Measurements from ENCODE around the gene PLET1.

Gene PLET1

DNA sequence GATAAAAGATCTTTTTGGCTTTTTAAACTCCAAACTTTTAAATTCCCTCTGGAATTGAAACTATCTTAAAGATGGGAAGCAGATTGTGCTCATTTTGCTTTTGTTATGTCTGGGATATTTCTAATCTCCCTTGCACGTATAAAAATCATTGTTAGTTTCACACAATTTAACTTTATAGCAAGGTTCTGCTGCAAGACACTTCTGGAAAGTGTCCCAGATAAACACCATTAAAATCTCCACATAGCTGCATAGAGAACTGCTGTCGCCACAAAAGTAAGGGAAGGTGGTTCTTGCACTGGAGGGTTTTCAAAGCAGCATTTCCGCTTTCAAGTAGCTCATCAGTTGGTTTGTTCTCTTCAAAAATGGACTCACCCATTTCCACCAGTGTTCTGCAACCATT, 22.6 kb downstream of the PLET1 start:
- no peak for DNase-seq (ENCODE audit: low read depth in 2 of 2)

DNA sequence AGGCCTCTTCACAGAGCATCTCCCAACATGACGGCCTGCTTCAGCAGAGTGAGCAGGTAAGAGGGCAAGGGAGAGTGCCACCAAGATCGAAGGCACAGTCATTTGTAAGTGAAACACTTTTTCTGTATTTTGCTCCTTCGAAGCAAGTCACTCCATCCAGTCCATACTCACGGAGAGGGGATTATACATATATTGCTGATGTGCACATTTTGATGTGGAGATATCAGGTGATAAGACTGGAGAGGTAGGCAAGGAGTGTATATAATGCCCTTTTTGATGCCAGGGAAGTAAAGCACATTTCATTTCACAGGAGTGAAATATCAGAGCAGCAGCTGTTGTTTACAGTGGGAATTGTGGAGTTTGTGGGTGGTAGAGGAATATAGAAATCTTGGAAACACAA, 23.2 kb downstream of the PLET1 start:
- no peak for DNase-seq (ENCODE audit: low read depth in 2 of 2)

DNA sequence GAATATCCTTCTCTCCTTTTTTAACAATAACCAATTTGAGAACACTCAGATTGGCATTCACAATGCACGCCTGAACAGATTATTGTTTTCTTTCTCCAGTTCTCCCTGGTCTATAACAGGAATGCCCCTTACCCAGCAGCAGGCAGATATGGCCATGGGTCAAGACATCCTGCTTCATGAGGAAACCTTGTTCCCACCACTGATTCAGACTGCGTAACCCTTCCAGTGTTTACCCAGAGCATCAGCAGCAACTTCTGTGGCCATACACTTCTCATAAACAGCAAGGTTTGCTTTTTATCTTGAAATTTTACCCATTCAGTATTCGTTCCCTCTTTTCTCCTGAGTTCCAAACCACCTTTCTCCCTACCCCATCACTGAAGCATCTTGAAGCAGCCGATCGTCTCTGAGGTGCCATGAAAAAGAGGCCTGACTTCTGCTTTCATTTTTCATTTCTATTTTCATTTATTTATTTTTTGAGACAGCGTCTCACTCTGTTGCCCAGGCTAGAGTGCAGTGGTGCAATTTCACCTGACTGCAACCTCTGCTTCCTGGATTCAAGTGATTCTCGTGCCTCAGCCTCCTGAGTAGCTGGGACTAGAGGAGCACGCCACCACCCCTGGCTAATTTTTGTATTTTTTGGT, 24.8 kb downstream of the PLET1 start:
- no peak for DNase-seq (ENCODE audit: low read depth in 2 of 2)

DNA sequence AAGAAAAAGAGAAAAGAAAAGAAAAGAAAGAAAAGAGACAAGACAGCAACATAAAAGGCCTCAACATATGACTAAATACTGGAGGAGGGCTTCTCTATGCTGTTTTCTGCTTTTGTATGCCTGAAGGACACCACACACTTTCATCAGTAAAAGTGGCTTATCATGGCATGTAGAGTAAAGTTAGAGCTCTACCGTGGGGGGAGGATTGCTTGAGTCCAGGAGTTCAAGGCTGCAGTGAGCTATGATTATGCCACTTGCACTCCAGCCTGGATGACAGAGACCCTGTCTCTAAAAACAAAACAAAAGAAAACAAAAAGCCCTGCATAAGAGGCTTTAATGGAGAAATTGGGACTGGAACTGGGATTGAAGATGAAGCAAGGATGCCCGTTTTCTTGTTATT, 28.7 kb downstream of the PLET1 start:
- DNase-seq (ENCODE audit: low read depth in 2 of 2), result no peak

DNA sequence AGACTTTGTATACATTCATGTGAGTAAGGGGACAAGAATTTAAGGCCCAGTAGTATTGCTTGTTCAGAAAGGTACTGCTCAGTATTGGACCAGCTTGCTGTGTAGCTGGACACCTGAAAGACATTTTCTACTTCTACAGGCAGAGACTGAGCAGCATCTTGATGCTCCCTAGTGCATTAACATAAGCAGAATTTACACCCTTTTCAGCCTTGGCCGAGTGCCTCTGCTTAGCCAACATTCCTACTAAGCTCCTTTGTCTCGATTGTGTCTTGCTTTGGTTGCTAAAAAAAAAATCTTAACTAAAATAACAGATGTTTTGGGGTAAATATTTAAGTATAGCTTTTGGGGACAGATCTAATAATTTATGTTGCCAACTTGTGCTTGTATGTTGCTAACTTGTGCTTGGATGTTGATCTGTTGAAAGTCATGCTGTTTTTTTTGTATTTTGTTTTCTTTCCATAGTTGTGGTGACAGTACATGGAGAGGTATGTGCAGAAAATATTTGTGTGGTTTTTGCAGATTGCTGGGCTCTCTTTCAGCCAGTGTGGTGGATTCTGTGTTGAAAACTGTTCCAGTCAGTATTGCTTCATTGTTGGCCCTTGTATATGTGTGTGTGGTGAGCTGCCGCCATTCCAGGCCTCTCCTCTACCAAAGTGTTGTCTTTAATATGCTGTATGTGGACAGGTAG, 30.8 kb downstream of the PLET1 start:
- no peak for DNase-seq (ENCODE audit: low read depth in 2 of 2)

DNA sequence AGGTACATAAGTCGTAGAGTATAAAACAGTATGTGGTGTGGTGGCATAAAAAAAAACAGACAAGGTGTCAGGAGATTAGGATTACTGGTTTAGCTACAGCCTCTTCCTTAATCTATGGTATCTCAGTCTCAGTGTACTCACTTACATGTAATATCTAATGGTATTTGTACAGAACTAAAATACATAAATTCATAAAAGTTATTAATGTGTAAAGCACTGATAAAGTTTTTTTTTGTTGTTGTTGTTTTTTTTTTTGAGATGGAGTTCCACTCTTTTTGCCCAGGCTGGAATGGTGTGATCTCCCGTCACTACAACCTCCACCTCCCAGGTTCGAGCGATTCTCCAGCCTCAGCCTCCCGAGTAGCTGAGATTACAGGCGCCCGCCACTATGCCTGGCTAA, 31.5 kb downstream of the PLET1 start:
- no peak for DNase-seq (ENCODE audit: low read depth in 2 of 2)

DNA sequence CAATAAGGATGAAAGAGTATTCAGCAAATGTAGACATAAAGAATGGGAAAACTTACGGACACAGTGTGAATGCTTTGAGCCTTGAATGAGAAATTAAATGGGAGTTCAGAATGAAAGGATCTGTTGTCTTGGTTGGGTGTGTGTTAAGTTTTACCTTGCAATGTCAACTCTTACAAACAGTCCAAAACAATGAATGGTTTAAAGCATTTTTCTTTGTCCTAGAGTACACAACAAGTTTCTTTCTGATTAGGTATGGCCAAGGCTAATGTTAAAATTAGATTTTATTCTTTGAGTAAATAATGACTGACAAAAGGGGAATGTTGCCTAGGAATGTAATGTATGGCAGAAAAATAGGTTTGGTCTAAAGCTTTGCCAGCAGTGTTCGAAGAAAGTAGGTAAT, 32.0 kb downstream of the PLET1 start:
- no peak for DNase-seq (ENCODE audit: low read depth in 2 of 2)

DNA sequence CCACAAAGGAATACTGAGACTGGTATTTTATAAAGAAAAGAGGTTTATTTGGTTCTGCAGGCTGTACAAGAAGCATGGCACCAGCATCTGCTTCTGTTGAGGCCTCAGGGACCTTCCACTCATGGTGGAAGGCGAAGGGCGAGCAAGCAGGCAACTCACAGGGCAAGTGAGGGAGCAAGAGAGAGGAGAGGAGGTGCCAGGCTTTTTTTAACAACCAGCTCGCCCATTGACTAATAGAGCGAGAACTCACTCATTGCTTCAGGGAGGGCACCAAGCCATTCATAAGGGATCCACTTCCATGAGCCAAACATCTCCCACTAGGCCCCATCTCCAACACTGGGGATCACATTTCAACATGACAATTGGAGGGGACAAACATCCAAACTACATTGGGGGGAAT, 33.2 kb downstream of the PLET1 start:
- DNase-seq (ENCODE audit: low read depth in 2 of 2), result no peak

DNA sequence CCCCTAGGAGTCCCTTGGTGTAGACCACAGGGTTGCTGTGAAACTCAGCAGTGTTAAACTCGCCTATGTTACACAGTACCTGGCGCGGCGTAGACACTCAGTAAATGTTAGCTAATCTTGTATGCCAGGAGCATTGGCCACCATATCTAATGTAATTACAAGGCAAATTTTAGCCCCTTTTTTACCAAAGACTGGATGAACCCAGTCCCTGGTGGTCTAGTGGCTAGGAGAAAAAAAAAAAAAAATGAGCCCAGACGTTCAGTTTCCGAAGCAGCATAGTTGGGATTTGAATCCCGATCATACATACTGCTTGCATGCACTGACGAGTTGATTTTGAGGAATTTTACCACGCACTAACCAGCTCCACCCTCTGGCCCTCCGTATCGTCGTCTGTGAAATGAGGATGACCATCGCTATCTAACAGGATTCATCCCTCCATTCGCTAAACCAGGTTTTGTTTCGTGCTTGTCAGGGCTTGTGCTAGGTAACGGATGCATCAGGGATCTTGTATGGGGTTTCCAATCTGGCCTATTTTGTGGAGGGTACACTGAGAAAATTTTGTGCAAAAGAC, 33.7 kb downstream of the PLET1 start:
- no peak for DNase-seq (ENCODE audit: low read depth in 2 of 2)

DNA sequence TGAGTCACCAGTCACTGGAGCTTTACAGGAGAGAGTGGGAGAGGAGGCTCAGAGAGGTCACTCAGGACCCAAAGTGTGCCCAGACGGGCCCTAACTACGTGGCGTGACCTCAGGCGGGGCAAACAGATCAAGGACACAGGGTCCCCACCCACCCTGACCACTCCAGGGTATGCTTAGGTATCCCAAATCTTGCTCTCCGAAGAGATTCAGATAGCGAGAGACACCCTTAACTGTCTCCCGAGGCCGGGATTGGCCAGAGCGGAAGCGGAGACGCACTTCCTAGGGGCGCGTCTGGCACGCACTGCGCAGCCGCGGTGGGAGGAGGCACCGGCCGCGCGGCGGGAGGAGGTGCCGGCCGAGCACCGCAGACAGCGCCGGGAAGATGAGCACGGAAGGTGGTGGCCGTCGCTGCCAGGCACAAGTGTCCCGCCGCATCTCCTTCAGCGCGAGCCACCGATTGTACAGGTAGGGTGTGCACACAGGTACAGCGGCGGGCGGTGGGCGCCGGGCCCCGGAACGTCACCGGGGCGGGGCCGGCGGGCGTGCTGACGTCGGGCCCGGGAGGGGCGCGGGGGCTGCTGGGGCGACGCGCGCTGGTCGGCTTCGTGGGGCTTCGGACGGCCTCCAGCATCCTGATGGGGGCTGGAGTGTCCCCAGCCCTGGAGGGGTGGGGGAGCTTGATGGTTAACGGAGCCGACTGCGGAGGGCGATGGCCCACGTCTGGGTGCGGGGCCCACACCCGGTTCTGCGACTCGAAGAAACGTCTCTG, 34.4 kb downstream of the PLET1 start, which contains the start of gene PTS:
Gene PTS (plus strand): TSS at position 367 of the 769 bp plus-strand sequence. CDS start 16 bp downstream, at position 383.
- peak; percentile 60 to 68 for DNase-seq (ENCODE audit: low read depth in 2 of 2)

DNA sequence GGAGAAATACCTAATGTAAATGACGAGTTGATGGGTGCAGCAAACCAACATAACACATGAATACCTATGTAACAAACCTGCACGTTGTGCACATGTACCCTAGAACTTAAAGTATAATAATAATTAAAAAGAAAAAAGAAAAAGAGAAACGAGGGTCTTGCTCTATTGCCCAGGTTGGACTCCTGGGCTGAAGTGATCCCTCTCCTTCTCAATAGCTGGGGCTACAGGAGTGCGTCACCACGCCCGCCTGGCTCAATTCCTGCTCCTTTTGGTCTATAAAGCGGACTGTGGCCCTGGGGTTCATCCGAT, 35.0 kb downstream of the PLET1 start:
- no peak for DNase-seq (ENCODE audit: low read depth in 2 of 2)

DNA sequence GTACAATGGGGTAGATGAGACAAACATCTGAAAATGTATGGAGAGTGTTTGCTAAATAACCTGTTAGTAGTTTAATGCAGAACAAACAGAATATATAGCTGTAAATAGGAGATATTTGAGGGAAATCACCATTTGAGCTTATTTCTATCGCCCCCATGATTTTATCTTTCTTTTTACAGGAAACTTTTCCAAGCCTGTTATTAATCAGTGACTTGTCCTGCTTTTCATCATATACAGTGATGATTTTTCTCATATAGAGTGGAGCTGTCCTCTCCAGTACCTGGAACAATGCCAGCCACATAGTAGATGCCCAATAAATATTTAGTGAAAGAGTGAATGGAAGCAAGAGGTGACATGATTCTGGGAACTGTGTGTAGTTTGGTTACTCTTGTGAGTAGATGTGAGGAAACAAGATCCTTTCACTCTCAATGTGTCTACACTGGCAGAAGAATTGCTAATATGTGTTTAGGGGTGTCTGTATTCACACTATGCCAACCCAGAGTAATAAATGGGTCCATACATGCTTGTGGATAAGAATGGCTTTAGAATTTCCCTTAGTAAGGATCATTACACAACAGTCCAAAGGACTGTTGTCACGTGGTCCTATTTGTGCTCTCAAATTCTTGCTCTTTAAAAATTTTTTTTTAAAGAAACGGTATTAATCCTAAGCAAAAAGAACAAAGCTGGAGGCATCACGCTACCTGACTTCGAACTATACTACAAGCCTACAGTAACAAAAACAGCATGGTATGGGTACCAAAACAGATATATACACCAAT, 36.7 kb downstream of the PLET1 start:
- DNase-seq (ENCODE audit: low read depth in 2 of 2), result no peak

DNA sequence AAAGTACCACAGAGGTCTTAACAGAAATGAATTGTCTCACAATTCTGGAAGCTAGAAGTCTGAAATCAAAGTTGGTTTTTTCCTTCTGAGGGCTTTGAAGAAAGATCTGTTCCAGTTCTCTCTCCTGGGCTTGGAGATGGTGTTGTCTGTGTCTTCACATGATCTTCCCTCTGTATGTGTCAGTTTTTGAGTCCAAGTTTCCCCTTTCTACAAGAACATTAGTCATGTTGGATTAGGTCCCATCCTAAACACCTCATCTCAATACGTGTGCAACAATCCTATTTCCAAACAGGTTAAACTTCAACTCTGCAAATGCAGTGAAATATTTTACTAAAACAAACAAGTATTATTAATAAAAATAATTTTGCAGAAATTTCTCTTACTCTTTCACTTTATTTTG, 37.5 kb downstream of the PLET1 start:
- no peak for DNase-seq (ENCODE audit: low read depth in 2 of 2)

DNA sequence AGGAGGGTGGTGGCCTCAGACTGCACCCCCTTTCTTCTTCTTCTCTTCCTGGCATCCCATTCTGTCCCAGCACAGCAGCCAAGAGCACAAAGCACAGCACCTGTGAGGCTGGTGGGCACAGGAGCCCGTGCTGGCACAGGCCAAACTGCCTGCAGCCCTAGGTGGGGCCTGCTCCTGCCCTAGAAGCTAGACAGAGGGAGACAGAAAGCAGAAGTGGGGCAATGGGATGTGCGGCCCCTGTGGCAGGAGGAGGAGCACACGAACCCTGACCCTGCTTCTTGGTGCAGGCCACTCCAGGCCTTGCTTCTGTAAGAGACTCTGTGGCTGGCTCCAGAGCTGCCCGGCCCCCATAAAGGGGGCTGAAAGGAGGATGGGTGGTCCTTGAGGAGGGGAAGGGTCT, 38.4 kb downstream of the PLET1 start:
- DNase-seq (ENCODE audit: low read depth in 2 of 2), result no peak

DNA sequence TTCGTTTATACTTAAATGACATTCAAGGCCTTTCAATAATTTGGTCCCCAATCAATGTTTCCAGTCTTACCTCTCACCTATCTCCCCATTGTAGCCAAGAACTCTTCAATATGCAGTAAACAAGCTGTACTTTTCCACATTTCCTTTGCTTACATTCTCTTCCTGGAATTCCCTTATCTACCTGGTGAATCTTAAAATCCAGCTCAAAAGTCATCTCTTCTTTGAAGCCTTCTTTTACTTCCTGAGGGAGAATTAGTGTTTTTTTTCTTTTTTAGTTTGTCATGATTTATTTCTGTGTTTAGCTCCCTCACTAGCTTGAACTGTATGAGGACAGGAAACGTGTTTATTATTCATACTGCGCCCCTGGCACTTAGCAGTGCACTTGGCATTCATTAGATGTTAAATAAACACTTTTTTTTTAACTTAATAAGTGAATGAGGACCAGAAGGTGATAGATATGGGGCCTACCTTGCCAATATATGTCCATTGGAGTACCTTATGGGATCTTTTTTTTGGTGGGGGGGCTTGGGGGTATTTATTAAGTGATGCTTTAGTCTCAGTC, 39.3 kb downstream of the PLET1 start:
- DNase-seq (ENCODE audit: low read depth in 2 of 2), result no peak

DNA sequence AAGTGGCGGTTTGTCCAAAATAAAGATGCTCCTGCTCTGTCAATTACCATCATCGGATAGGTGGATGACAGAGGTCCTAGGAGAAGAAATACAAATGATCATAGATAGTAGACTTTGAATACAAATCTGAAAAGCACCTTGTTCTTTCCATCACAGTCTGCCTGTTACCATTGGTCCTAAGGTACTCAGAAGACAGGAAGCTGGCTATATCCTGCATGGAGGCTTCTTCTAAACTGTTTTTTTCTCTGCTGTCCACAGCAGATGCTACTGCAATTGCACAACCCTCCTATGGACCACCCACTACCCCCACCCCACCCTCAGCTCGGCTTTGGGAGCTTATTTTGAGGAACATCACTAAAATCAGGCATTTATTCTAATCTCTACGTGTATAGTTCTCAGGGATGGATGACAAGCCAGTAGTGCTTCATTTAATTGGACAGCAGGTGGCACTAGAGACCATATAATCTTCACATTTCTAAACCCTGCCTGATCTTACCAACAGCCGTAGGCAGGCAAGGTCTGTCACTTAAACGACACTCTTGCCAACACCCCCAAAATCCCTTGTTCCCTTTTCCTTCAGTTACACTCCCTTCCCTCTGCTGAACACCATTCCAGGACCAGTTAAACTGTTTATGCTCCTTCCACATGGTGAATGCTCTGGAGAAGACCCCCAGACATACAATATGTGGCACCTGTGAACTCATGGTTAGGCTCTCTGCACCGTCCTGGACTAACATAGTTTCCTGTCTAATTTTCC, 41.0 kb downstream of the PLET1 start:
- no peak for DNase-seq (ENCODE audit: low read depth in 2 of 2)

DNA sequence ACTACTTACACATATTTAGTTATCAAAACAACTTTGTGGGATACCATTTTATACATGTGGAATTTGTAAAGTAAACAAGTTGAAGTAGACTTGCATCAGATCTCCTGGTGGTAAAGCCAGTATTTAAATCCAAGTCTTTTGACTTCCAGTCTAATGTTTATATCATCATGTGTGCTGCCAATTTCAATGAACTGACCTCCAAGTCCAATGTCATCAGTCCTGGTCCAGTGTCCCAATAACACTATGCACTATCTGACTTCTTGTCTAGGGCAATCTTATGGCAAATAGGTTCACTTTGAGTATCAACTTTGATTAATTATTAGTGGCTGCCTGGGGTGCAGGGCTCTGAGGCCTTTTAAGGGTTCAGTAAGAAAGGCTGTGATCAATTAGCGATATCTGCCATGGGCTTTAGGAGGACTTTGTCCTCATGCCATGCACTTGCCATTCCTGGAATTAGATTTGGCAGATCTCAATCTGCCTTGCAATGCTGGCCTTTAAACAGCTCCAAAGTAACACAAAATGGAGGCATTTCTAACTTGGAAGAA, 44.0 kb downstream of the PLET1 start:
- no peak for DNase-seq (ENCODE audit: low read depth in 2 of 2)

DNA sequence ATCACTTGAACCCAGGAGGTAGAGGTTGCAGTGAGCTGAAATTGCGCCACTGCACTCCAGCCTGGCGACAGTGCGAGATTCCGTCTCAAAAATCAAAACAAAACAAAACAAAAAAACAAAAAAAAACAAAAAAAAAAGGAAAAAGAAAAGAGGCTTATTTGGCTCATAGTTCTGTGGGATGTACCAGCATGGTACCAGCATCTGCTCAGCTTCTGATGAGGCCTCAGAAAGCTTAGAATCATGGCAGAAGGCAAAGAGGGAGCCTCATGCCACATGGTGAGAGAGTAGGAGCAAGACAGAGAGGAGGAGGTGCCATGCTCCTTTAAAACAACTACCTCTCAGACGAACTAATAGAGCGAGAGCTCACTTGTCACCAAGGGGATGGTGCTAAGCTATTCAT, 45.0 kb downstream of the PLET1 start:
- no peak for DNase-seq (ENCODE audit: low read depth in 2 of 2)

DNA sequence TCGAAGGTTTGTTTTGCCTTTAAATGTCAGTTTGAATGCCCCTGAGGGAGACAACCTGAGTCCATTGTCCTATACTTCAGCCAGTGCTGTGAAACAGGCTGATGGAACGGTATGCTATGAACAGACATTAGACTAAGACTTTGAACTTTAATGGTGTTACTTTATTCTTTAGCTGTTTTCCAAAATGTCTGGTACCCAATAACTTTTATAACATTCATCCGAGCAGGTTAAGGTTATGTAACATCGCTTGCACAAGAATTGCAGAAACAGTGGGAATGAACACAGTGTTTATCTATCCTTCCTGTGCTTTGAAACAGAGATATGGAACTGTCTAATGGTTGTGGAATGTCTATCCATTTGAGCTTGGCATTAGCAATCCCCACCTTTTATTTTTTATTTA, 46.9 kb downstream of the PLET1 start:
- DNase-seq (ENCODE audit: low read depth in 2 of 2), result no peak

DNA sequence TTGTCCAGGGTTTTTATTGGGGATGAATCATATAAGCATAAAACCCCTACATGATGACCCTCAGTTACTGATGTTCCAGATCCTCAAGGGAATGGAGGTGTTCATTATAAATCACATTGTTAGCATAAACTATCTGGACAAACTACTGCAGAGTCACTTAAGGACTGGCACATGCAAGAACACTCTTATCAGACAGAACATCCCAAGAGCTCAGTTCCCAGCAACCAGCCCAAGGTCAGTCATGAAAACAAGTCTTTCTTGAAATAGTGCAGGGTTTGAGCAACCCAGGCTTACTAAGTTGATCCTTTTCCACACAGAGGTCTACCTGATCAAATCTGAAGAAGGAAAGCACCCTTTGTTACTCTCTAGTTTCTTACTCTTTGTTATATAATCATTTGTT, 48.0 kb downstream of the PLET1 start:
- DNase-seq (ENCODE audit: low read depth in 2 of 2), result no peak

DNA sequence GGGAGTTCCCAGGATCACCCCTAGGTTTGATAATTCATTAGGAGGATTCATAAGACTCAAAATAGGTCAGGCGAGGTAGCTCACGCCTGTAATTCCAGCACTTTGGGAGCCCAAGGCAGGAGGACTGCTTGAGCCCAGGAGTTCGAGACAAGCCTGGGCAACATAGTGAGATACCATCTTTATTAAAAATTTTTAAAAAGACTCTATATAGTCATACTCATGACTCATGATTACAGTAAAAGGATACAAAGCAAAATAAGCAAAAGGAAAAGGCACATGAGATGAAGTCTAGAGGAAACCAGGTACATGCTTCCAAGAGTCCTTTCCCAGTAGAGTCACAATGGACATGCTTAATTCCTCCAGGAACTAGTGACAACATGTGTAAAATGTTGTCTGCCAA, 48.4 kb downstream of the PLET1 start:
- no peak for DNase-seq (ENCODE audit: low read depth in 2 of 2)

Data from stimulated activated CD4-positive, alpha-beta T cell treated with anti-CD3 and anti-CD28 coated beads, Interleukin-12 subunit alpha, Interleukin-12 subunit beta, amount 100 ng/mL, for 24 hours (primary cell).